Activated T-cell treated with anti-CD3 and anti-CD28 coated beads for 48 hours (primary cell): ENCODE results near the gene ACO2.

ENCODE experiments used
- DNase-seq: peaks from one replicate; pipeline ENCODE4 v3.0.0-alpha.2; 2020; ENCODE audit warnings: low read depth

Gene ACO2

DNA sequence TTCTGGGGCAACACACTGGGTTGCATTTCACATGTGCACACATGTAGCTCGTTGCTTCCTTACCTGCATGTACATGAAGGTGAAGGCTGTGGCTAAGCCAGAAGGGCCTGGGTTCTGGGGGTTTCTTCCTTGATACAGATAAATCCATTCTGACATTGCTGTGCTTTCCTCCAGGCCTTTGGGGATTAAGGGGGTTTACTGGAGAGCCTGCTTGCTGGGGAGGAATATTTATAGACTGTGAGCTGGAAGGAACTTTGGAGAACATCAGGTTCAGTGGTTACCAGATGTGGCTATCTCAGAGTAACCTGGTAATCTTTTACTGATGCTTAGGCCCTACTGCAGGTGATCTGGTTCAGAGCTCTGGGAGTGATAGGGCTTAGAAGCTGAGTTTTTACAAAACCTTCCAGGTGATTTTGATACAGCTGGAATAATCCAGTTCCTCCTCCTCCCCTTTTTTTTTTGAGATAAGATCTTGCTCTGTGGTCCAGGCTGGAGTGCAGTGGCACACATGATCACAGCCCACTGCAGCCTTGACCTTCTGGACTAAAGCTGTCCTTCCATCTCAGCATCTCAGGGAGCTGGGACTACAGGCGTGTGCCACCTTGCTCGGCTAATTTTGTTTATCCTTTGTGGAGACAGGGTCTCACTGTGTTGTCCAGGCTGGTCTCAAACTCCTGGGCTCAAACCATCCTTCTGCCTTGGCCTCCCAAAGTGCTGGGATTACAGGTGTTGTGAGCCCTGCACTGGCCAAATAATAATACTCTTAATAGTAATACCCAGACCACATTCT is 19.9 kb downstream of the ACO2 start:
- no peak for DNase-seq

GRCh38 chr22:41491374-41492100 is 22.6 kb downstream of the ACO2 start:
- DNase-seq = no peak

DNA sequence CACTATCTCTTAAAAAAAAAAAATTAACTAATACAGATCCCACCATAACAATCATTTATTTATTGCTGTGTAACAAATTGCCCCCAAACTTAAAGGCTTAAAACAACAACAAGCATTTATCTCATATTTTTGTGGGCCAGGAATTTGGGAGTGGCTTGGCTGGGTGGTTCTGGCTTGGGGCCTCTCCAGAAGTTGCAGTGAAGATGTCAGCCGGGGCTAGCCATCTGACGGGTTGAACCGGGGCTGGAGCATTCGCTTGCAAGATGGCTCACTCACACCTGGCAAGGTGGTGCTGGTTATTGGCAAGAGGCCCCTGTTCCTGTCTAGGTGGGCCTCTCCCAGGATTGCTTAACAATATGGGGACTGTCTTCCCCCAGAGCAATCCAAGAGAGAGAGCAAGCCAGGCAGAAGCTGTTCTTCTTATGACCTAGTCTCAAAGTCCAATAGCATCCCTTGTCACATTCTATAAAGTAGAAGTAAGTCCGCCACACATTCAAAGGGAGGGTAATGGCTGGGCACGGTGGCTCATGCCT is 29.5 kb downstream of the ACO2 start:
- no peak for DNase-seq

GRCh38 chr22:41499624-41500280 is 30.8 kb downstream of the ACO2 start:
- no peak for DNase-seq

GRCh38 chr22:41500303-41500702 is 31.4 kb downstream of the ACO2 start:
- no peak for DNase-seq

- no peak for DNase-seq
Observed at GRCh38 chr22:41501209-41501608, 32.3 kb downstream of the ACO2 start.

- no peak for DNase-seq
Observed at GRCh38 chr22:41504397-41504796, 35.5 kb downstream of the ACO2 start.

DNA sequence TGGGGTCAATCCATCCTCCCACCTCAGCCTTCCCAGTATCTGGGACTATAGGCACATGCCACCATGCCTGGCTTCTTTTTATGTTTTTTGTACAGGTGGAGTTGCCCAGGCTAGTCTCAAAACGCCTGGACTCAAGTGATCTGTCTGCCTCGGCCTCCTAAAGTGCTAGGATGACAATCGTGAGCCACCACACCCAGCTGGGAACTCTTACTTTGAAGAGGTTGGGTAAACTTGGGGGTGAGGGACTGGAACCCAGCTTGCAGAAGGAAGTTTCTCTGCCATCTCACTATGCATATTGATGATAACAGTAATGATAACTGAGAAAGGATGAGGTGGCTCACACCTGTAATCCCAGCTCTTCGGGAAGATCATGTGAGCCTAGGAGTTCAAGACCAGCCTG is 35.9 kb downstream of the ACO2 start:
- DNase-seq = no peak

DNA sequence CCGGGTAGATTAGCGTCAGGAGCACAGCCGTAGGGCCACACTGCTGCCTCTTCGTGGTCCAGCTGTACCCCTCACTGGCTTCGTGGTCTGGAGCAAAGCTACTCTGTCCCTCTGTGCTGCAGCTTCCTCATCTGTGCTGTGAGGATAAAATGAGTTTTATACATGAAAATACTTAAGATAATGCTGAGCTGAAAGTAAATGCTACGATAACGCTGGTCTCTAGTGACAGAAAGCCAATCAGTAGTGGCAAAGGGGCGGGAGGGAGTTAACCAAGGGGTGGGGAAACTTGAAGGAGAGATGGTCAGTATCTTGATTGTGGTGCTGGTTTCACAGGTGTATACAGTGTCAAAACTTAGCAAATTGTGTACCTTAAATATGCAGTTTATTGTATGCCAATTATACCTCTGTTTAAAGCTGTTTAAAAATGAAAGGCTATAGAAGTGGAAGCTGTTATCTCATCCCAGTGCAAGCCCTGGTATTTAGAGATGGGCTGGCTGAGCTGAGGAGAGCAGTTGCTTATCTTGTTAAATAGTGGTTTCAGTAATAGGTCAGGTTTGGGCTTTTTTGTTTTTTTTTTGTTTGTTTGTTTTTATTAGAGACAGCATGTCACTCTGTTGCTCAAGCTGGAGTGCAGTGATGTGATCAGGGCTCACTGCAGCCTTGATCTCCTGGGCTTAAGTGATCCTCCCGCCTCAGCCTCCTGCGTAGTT is 36.7 kb downstream of the ACO2 start:
- no peak for DNase-seq

DNA sequence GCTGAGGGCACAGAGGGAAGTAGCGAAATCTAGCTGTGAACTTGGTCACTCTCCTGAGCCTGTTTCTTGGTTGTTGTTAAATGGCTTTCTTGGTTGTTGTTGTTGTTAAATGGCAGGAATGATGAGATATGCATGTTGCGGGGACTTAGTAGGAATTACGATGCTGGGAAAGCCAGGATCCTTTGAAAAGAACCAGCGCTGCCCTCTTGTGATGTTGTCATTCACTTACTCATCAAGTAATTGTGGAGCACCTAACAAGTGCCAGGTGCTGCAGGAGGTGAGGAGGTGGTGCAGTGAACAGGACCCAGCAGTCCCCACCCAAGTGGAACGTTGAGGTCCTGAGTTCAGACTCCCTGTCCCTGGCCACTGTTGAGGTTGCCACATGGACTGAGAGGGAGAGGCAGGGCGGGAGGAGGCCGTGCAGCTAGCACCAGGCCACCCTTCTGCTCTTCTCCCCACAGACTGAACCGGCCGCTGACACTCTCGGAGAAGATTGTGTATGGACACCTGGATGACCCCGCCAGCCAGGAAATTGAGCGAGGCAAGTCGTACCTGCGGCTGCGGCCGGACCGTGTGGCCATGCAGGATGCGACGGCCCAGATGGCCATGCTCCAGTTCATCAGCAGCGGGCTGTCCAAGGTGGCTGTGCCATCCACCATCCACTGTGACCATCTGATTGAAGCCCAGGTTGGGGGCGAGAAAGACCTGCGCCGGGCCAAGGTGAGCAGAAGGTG is 38.6 kb downstream of the ACO2 start:
- no peak for DNase-seq

GRCh38 chr22:41508770-41509170 is 39.9 kb downstream of the ACO2 start:
- DNase-seq = no peak

DNA sequence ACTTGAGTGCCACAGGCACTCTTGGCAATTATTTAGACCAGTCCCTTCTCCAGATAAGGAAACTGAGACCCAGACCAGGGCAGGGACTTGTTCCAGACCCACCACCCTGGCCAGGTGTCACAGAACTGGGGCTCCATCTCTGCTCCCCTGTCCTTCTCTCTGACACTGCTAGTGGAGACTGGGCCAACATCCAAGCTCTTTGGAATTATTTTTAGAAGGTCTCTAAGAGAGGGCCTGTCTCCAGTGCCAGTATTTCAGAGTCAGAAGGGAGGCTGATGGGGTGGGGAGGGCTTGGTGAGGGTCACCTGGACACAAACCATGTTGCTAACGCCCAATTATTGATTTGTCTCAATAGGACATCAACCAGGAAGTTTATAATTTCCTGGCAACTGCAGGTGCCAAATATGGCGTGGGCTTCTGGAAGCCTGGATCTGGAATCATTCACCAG is 42.6 kb downstream of the ACO2 start:
- no peak for DNase-seq

DNA sequence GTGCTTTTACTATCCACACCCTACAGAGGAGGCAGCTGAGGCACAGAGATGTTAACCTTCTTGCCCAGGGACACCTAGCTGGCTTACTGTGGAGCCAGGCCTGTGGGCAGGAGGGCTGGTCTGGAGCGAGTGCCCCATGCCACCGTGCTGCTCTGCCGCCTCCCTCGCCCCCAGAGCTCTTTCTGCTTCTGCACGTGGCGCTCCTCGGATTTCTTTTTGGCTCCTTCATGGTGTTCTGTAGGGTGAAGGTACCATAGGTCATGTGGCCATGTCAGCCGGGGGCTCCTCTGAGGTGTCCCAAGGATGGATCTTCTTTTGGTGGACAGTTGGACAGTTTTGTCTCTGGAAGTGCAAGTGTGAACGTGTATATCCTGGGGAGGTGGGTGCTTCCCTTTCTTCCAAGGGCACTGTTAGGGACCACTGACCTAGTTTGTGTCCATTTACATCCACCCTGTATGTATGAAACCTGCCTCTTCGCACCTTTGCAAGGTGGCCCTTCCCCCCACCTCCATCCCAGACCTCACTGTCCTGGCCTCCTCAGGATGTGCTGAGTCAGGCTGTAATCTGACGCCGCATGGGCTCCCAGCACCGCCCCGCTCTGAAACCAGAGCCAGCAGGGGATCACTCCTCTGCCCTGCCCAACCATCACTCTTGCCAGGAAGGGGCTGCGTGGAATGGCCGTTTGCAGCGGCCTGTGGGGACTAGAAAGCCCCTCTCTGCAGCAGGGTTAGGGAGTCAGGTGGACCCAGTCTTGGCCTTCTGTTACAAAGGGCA is 43.7 kb downstream of the ACO2 start:
- DNase-seq = no peak

- no peak for DNase-seq
Observed at GRCh38 chr22:41513391-41513790, 44.5 kb downstream of the ACO2 start.

DNA sequence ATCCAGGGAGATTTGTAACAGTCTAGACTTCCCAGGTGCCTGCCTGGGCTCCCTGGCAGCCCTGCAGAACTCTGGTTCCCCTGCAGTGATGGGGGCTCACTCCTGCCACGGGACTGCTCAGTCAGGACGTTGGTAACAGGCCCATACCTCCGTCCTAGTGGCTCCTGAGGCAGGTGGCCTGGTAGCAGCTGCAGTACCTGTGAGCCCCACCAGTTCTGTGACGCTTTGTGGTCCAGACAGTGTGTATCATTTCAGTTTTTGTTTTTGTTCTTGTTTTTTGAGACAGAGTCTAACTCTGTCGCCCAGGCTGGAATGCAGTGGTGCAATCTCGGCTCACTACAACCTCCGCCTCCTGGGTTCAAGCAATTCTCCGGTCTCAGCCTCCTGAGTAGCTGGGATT is 47.5 kb downstream of the ACO2 start:
- no peak for DNase-seq

DNA sequence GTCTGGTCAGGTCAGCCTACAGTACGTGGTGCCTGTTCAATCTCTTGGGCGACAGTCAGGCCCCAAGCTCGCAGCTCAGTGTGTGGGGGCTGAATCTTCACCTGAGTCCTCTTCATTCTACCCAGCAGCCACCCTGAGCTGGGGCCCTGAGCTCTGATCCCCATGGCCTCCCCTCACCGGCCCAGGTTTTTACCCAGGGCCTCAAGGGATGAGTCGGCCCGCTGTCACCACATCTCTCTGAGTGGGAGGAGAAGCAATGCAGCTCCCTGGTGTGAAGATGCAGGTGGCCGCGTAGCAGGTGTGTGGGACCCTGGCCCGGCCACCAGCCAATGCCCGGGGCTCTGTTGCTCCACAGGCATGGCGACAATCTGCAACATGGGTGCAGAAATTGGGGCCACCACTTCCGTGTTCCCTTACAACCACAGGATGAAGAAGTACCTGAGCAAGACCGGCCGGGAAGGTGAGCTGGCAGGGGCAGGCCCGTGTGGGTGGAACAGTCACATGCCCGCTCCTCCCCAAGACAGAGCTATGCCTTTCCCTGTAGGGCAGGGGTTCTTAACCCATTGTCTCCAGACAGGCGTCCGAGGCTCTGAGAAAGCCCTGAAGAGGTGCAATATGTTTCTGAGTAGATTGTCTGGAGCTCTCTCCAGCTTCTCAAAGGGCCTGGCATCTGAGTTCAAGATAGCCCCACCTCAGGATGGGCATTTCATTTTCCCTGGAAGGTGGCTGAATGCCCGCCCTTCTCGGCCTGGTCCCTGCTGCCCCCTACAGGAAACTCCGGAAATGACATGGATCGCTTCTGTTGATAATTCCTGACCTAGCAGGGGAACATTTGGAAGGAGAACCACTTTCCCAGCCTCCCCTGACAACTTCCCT is 48.5 kb downstream of the ACO2 start:
- DNase-seq = peak; percentile 40

DNA sequence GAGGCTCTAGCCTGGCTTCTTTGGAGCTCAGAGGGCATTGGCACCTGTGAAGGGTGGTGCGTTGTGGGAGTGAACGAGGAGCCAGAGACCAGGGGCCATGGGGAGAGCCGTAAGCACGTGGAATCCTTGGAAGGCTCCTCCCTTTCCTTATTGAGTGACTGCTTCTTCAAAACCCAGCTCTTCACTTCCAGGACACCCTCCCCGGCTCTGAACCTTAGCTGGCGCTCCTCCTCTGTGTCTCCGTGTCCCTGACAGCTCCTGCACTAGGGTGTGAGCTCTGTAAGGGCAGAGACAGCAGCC is 49.1 kb downstream of the ACO2 start:
- no peak for DNase-seq

- DNase-seq = no peak
Observed at GRCh38 chr22:41521126-41521525, 52.2 kb downstream of the ACO2 start.

DNA sequence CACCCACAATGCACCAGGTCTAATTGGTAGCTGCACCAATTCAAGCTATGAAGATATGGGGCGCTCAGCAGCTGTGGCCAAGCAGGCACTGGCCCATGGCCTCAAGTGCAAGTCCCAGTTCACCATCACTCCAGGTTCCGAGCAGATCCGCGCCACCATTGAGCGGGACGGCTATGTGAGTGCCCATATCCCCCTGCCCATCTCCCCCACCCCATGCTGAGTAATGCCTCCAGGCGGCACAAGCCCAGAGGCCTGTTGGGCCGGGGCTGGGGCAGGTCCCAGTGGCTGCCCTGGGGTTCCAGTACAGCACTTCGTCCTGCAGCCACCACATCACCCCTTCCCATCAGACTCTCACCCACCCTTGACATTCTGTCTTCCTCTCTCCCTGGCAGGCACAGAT is 53.9 kb downstream of the ACO2 start:
- DNase-seq = no peak
